Measurements from ENCODE around the gene ANTKMT.
"Not testable (repeated sequence)": the region's sequence is repeated elsewhere in the genome, so short reads cannot be mapped to it uniquely, and the experiment has no call there.

ANTKMT gene

GRCh38 chr16:743794-744500 is 23.0 kb downstream of the ANTKMT start:
- DNase-seq (ENCODE audit: low read depth): no peak

- no peak for DNase-seq (ENCODE audit: low read depth)
These were observed 24.8 kb downstream of the ANTKMT start for GRCh38 chr16:745739-746138.

GRCh38 chr16:746637-747036 is 25.7 kb downstream of the ANTKMT start:
- no peak for DNase-seq (ENCODE audit: low read depth)

- DNase-seq (ENCODE audit: low read depth): no peak
These were observed 27.2 kb downstream of the ANTKMT start for GRCh38 chr16:747978-748746.

GRCh38 chr16:749010-749409 is 28.1 kb downstream of the ANTKMT start:
- no peak for DNase-seq (ENCODE audit: low read depth)

GRCh38 chr16:750485-750884 is 29.5 kb downstream of the ANTKMT start:
- no peak for DNase-seq (ENCODE audit: low read depth)

- no peak for DNase-seq (ENCODE audit: low read depth)
These were observed 30.4 kb downstream of the ANTKMT start for GRCh38 chr16:751152-752006.

GRCh38 chr16:752007-752312 is 31.0 kb downstream of the ANTKMT start:
- no peak for DNase-seq (ENCODE audit: low read depth)

- DNase-seq (ENCODE audit: low read depth): not testable (repeated sequence)
These were observed 33.2 kb downstream of the ANTKMT start for GRCh38 chr16:754121-754607.

GRCh38 chr16:754656-755055 is 33.7 kb downstream of the ANTKMT start:
- no peak for DNase-seq (ENCODE audit: low read depth)

GRCh38 chr16:756428-756827 is 35.5 kb downstream of the ANTKMT start:
- DNase-seq (ENCODE audit: low read depth): no peak

- no peak for DNase-seq (ENCODE audit: low read depth)
These were observed 38.4 kb downstream of the ANTKMT start for GRCh38 chr16:759110-759910.

GRCh38 chr16:760065-760464 is 39.1 kb downstream of the ANTKMT start:
- DNase-seq (ENCODE audit: low read depth): no peak

GRCh38 chr16:760545-761343 is 39.8 kb downstream of the ANTKMT start, which contains the start of gene MSLN:
Gene MSLN (plus strand): TSS chr16:760734. CDS start chr16:762681, 1,947 bp downstream.
- DNase-seq (ENCODE audit: low read depth): no peak

- DNase-seq (ENCODE audit: low read depth): no peak
These were observed 40.9 kb downstream of the ANTKMT start for GRCh38 chr16:761625-762513.

- DNase-seq (ENCODE audit: low read depth): no peak
These were observed 41.8 kb downstream of the ANTKMT start for GRCh38 chr16:762595-763268.

GRCh38 chr16:763369-764183 is 42.6 kb downstream of the ANTKMT start:
- no peak for DNase-seq (ENCODE audit: low read depth)

- no peak for DNase-seq (ENCODE audit: low read depth)
These were observed 43.3 kb downstream of the ANTKMT start for GRCh38 chr16:764184-764750.
